Stimulated activated CD4-positive, alpha-beta T cell treated with anti-CD3 and anti-CD28 coated beads, Interleukin-4, amount 100 ng/mL, for 1 hour (primary cell): ENCODE data around the gene ITPRIPL1.

Experiments used
- DNase-seq: peaks from one replicate; pipeline ENCODE4 v3.0.0-alpha.2; 2020

Gene ITPRIPL1

GRCh38 chr2:96359866-96360265, 34.7 kb downstream of the ITPRIPL1 start:
- no peak for DNase-seq

GRCh38 chr2:96361751-96362150, 36.6 kb downstream of the ITPRIPL1 start:
- no peak for DNase-seq

GRCh38 chr2:96369186-96369585, 44.1 kb downstream of the ITPRIPL1 start:
- DNase-seq: no peak

- DNase-seq: no peak
These were observed 49.3 kb downstream of the ITPRIPL1 start for GRCh38 chr2:96374211-96374951.
